Testis (tissue), 2 donors: ENCODE measurements around the gene LARGE1.

ENCODE experiments used
- POLR2A ChIP-seq: fragments of 450-650 bp; IDR thresholded peaks from one replicate; pipeline ENCODE4 v1.6.1; 2017; ENCODE audit warnings: antibody characterized with exemption, mild to moderate bottlenecking, moderate library complexity
- TF ChIP-seq, protein P1 (sequence below), 3 experiments: fragments of 450-650 bp in 2 of 3; fragments of 200-600 bp in 1 of 3; sonication (generic) in 1 of 3; IDR thresholded peaks; one replicate each; pipeline ENCODE4 v1.5.1; 2016 to 2019; ENCODE audit warnings: antibody characterized with exemption in 3 of 3, mild to moderate bottlenecking in 2 of 3, moderate library complexity in 1 of 3

- no peak for TF ChIP-seq POLR2A
- TF ChIP-seq, protein P1, sequence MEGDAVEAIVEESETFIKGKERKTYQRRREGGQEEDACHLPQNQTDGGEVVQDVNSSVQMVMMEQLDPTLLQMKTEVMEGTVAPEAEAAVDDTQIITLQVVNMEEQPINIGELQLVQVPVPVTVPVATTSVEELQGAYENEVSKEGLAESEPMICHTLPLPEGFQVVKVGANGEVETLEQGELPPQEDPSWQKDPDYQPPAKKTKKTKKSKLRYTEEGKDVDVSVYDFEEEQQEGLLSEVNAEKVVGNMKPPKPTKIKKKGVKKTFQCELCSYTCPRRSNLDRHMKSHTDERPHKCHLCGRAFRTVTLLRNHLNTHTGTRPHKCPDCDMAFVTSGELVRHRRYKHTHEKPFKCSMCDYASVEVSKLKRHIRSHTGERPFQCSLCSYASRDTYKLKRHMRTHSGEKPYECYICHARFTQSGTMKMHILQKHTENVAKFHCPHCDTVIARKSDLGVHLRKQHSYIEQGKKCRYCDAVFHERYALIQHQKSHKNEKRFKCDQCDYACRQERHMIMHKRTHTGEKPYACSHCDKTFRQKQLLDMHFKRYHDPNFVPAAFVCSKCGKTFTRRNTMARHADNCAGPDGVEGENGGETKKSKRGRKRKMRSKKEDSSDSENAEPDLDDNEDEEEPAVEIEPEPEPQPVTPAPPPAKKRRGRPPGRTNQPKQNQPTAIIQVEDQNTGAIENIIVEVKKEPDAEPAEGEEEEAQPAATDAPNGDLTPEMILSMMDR (IDR thresholded peaks at IDR 0.05): no peak
Observed at GRCh38 chr22:33248948-33249347, 671.3 kb downstream of the LARGE1 start.
